MM.1S (cell line): ENCODE data around the gene RGS16.

ENCODE experiments used
- EZH2 ChIP-seq: fragments of 300-600 bp; sonication (generic); optimal IDR thresholded peaks from 2 replicates; pipeline ENCODE3; 2017; ENCODE audit warnings: low read depth, mild to moderate bottlenecking, antibody characterized with exemption, low read length, mixed read lengths
- TF ChIP-seq, protein P1 (sequence below): fragments of 300-600 bp; sonication (generic); IDR thresholded peaks from 2 replicates; pipeline ENCODE4 v1.5.1; 2016; ENCODE audit warnings: antibody characterized with exemption, low read length, mixed read lengths

DNA sequence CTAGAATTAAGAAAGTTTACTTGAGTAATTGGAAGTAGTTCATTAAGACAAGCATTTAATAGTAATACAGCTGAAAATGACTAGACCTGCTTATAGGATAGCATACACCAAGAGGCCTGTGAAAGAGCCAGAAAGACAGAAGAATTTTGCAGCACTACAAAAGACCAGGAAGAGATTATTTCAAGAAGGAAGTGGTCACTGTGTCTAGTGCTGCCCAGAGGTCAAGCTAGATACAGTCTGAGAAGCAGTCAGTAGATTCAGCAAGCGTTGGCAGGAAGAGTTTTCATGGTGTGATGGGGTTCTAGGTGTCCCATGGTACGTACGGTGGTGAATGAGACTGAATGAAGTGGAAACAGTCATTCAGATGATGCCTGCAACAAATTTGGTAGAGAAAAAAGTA is 48.7 kb upstream of the RGS16 start:
- TF ChIP-seq, protein P1, sequence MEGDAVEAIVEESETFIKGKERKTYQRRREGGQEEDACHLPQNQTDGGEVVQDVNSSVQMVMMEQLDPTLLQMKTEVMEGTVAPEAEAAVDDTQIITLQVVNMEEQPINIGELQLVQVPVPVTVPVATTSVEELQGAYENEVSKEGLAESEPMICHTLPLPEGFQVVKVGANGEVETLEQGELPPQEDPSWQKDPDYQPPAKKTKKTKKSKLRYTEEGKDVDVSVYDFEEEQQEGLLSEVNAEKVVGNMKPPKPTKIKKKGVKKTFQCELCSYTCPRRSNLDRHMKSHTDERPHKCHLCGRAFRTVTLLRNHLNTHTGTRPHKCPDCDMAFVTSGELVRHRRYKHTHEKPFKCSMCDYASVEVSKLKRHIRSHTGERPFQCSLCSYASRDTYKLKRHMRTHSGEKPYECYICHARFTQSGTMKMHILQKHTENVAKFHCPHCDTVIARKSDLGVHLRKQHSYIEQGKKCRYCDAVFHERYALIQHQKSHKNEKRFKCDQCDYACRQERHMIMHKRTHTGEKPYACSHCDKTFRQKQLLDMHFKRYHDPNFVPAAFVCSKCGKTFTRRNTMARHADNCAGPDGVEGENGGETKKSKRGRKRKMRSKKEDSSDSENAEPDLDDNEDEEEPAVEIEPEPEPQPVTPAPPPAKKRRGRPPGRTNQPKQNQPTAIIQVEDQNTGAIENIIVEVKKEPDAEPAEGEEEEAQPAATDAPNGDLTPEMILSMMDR = no peak
- no peak for TF ChIP-seq EZH2
